Thyroid gland (tissue), 4 donors: ENCODE results near the gene SNX2. TPM values are rescaled to one million over a fixed set of nuclear protein-coding genes. Genes with fewer than 3 reads are reported as not detected.

Source experiments
- DNase-seq, 2 donors: peaks; one replicate each; pipeline ENCODE4 v3.0.0-alpha.2; 2019
- H3K27ac ChIP-seq, 3 donors: fragments of 200-600 bp; sonication (generic); 1 replicate in 2 of 3; 2 replicates in 1 of 3; pipeline ENCODE4 v1.5.1; 2016 to 2019; ENCODE audit warnings: mild to moderate bottlenecking in 1 of 3, moderate library complexity in 1 of 3
- H3K27me3 ChIP-seq: fragments of 200-600 bp; sonication (generic); one replicate; pipeline ENCODE4 v1.5.1; 2019
- H3K36me3 ChIP-seq, 2 donors: fragments of 200-600 bp; sonication (generic); one replicate each; pipeline ENCODE4 v1.5.1; 2016 to 2019
- H3K4me1 ChIP-seq, 2 donors: fragments of 200-600 bp; sonication (generic); one replicate each; pipeline ENCODE4 v1.5.1; 2017 to 2019
- H3K4me3 ChIP-seq, 3 donors: fragments of 200-600 bp; sonication (generic); replicated peaks in 1 of 3; 1 replicate in 2 of 3; 2 replicates in 1 of 3; pipeline ENCODE4 v1.5.1; 2016; ENCODE audit warnings: mild to moderate bottlenecking in 1 of 3
- H3K9me3 ChIP-seq: fragments of 200-600 bp; sonication (generic); one replicate; pipeline ENCODE4 v1.5.1; 2017
- CTCF ChIP-seq, 6 experiments: fragments of 200-600 bp in 3 of 6; fragments of 450-650 bp in 3 of 6; sonication (generic) in 3 of 6; IDR thresholded peaks; one replicate each; pipeline ENCODE4 v1.5.1; 2016 to 2019; ENCODE audit warnings: antibody characterized with exemption in 6 of 6, mild to moderate bottlenecking in 2 of 6, inconsistent platforms in 1 of 6, moderate library complexity in 1 of 6
- POLR2A ChIP-seq, 2 donors: fragments of 450-650 bp; IDR thresholded peaks; one replicate each; pipeline ENCODE4 v1.6.1; 2017; ENCODE audit warnings: antibody characterized with exemption in 2 of 2, mild to moderate bottlenecking in 2 of 2, moderate library complexity in 1 of 2
- WGBS, 2 donors: methylation state at CpG; one replicate each; pipeline ENCODE4 v1.1.5; 2017; 5-methylcytosine and 5-hydroxymethylcytosine counted together
- intact Hi-C: fragments of 100-400 bp; cut with DNase I; formaldehyde crosslinking; loops from one replicate; pipeline ENCODE4 v1.15.1; 2023
- total RNA-seq, 4 donors: library from RNA; depleted of rRNA; stranded (reverse); fragments of >200 nt; gene quantifications; one replicate each; pipeline ENCODE4 v1.2.3, GENCODE V29; 2016

SNX2 gene
- total RNA-seq, 4 donors from 2014 or later: 113 to 136 (median 125) TPM

GRCh38 chr5:122844136-122844909, 69.4 kb downstream of the SNX2 start:
- no peaks in the 10 kb centered on the region for H3K9me3 ChIP-seq
- WGBS, 2 donors: 43 to 46% methylated on average over 22 of the region's 22 CpGs
- no peaks in the 10 kb centered on the region for H3K36me3 ChIP-seq
- DNase-seq: peak; percentile 19 to 24
- no peaks in the 10 kb centered on the region for H3K27me3 ChIP-seq
- TF ChIP-seq CTCF (IDR thresholded peaks at IDR 0.05) (no peak), POLR2A (IDR thresholded peaks at IDR 0.05) (no peak)
- H3K4me1 ChIP-seq: peaks cover 16 to 17% of the 10 kb centered on the region in 2 donors
- intact Hi-C loops: no loop called here
- H3K4me3 ChIP-seq: peak overlapping the region in 2 of 3 donors; percentile 47 to 86
- peak overlapping the region; percentile 56 to 93 (median 63) for H3K27ac ChIP-seq

DNA sequence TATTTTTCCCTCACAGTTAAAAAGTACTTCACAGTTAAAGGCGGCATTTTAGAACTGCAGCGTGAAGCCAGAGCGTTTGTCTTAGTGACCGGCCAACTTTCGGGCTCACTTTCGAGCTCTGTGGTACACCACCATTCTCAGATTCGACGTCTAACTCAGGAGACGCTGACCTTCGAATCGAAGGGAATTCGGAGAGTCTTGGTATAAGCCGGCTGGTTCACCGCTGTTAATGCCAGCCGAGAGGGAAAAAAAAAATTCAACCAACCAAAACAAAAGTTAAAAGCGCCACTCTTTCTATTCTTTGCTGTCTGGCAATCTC, 70.0 kb downstream of the SNX2 start:
- peaks cover 16 to 23% of the 10 kb centered on the region in 2 donors for H3K4me1 ChIP-seq

DNA sequence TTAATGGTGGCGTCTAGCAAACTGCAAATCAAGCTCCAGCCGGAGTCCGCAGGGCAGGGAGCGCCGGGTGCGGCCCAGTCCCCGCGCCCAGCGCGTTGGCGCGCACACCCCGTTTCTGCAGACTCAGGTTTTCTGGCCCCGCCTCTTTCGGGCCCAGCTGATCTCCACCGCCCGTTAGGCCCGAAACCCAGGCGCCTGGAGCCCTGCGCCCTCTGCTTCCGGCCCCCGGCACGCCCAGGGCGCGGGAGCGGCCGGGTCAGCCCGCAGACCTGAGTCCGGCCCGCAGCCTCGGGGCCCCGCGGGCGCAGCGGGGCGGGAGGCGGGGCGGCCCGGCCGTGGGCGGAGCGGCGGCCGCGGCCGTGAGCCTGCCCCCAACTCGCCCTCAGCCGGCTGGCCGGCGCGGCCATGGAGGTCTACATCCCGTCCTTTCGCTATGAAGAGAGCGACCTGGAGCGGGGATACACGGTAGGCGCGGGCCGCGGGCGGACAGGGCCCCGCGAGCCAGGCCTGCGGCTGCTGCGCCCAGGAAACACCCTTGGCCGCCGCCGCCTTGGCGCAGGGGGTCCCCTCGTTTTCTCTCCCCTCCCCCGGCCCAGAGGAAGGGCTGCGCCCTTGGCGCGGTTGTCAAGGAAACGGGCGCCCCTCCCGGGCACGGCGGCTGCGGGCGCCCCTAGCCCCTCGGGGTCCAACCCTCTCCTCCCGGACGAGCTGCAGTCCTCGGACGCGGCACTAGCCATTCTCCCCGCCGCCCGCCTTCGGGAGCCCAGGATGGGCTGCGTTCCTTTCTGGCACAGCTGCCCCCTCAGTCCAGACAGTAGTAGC, 70.6 kb downstream of the SNX2 start, which contains the start of gene SNX24:
Gene SNX24 (plus strand): TSS at position 385 of the 822 bp plus-strand sequence. CDS start 21 bp downstream, at position 406.
- intact Hi-C loops: loop anchor here (5.0 kb wide), 1 partner anchor 73 kb away; no protein-coding TSS in a partner anchor
- peak; percentile 82 to 84 for DNase-seq
- Histone ChIP-seq H3K4me1 (peaks cover 16 to 24% of the 10 kb centered on the region in 2 donors), H3K36me3 (no peaks in the 10 kb centered on the region), H3K27me3 (no peaks in the 10 kb centered on the region), H3K4me3 (peak within 1 kb of the TSS; percentile 86 to 95 (median 92)), H3K27ac (peak within 1 kb of the TSS; percentile 56 to 93 (median 86)), H3K9me3 (no peaks in the 10 kb centered on the region)
- TF ChIP-seq POLR2A (IDR thresholded peaks at IDR 0.05) (peak; percentile 41 to 86), CTCF (IDR thresholded peaks at IDR 0.05) (no peak)
- WGBS, 2 donors: 0 to 1% methylated on average over 8 to 20 of the region's 92 CpGs

More for the DNA sequence above, 70.0 kb downstream of the SNX2 start:
- 1% methylated on average over 16 of the region's 16 CpGs for WGBS, 2 donors
- DNase-seq: peak; percentile 9 to 21
- Histone ChIP-seq H3K36me3 (no peaks in the 10 kb centered on the region), H3K27me3 (no peaks in the 10 kb centered on the region), H3K9me3 (no peaks in the 10 kb centered on the region), H3K4me3 (peak overlapping the region in 2 of 3 donors; percentile 47 to 86), H3K27ac (peak overlapping the region; percentile 56 to 93 (median 63))
- TF ChIP-seq POLR2A (IDR thresholded peaks at IDR 0.05): no peak
- no peak for TF ChIP-seq CTCF (IDR thresholded peaks at IDR 0.05)
- intact Hi-C loops: loop anchor here (5.0 kb wide), 1 partner anchor 73 kb away; no protein-coding TSS in a partner anchor

DNA sequence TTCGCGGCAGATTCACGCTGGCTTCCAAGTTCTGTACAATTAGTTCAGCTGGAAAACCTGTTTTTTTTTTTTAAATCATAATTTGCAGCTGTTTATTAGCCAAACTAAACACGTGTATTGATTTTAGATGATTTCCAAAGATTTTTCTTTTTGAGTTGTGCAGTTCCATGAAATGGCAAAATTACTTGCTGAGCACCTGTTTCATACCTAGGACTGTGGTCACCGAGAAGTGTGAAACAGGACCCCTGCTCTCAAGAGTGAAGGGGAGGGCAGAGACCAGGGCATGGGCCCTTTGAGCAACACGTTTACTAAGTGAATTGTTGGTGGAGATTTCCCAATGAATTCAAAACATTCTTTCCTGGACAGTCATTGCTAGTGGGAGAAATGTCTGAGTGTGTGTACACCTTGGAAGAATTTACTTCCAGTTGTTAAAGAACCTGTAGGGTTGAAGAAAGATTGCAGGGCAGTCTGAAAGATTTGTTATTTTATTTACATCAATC, 71.2 kb downstream of the SNX2 start:
- intact Hi-C loops: loop anchor here (5.0 kb wide), 1 partner anchor 74 kb away; no protein-coding TSS in a partner anchor
- 2 to 3% methylated on average over 6 of the region's 6 CpGs for WGBS, 2 donors
- Histone ChIP-seq H3K27ac (peak overlapping the region; percentile 56 to 93 (median 86)), H3K36me3 (no peaks in the 10 kb centered on the region), H3K9me3 (no peaks in the 10 kb centered on the region), H3K27me3 (no peaks in the 10 kb centered on the region), H3K4me3 (peak overlapping the region in 2 of 3 donors; percentile 86 to 92), H3K4me1 (peaks cover 16 to 24% of the 10 kb centered on the region in 2 donors)
- DNase-seq: peak; percentile 18 to 20
- TF ChIP-seq CTCF (IDR thresholded peaks at IDR 0.05) (no peak), POLR2A (IDR thresholded peaks at IDR 0.05) (no peak)
